ENCODE measurements around the gene TNFRSF11A.

- TF ChIP-seq CTCF (IDR thresholded peaks at IDR 0.05) (no peak), EP300 (IDR thresholded peaks at IDR 0.05) (no peak), POLR2A (IDR thresholded peaks at IDR 0.05) (no peak)
Observed at GRCh38 chr18:62285281-62285680, 39.8 kb upstream of the TNFRSF11A start.
